GM21360 (cell line): Measurements from ENCODE around the gene LAIR1.
"Not testable (repeated sequence)": the region's sequence is repeated elsewhere in the genome, so short reads cannot be mapped to it uniquely, and the experiment has no call there.

Source experiments
- ATAC-seq: cut with Tn5 transposase; IDR thresholded peaks from one replicate; pipeline ENCODE4 v1.9.1; 2021; ENCODE audit warnings: mild to moderate bottlenecking, moderate library complexity; ENCODE audit not compliant: unreplicated experiment

The LAIR1 gene

DNA sequence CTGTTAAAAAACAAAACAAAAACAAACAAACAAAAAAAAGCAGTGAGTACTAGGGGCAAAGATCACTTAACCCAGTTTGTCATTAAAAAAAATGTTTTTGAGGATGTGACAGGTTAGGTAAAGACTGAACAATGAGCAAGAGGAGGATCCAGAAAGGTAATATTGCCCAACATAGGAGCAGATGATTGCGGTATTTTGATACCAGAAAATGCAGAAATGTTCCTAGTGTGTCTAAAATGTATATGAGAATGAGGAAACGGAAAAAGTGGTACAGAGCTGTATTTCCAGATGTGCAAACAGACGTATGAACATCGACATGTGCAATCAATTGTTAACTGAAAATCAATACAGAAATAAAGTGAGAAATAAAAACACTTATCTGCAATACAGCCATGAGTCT lies 20.9 kb downstream of the LAIR1 start:
- ATAC-seq, result no peak

DNA sequence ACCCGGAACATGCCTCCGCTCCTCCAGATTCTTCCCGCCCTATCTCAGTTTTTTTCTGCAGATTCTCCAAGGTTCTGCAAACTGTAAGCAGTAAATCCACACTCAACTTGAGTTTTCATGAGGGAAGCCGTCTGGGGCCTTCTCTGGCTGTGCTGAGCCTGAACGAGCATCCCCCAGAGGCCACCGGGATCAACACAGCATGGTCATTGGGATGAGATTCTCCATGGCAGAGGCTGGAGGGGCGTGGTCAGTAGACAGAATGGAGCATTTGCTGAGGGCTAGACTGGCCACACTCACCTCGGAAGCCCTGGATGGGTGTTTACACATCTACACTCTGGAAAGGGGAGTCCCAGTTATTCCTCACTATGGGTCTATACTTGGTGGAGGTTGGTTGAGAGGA lies 23.4 kb downstream of the LAIR1 start:
- ATAC-seq, result no peak

DNA sequence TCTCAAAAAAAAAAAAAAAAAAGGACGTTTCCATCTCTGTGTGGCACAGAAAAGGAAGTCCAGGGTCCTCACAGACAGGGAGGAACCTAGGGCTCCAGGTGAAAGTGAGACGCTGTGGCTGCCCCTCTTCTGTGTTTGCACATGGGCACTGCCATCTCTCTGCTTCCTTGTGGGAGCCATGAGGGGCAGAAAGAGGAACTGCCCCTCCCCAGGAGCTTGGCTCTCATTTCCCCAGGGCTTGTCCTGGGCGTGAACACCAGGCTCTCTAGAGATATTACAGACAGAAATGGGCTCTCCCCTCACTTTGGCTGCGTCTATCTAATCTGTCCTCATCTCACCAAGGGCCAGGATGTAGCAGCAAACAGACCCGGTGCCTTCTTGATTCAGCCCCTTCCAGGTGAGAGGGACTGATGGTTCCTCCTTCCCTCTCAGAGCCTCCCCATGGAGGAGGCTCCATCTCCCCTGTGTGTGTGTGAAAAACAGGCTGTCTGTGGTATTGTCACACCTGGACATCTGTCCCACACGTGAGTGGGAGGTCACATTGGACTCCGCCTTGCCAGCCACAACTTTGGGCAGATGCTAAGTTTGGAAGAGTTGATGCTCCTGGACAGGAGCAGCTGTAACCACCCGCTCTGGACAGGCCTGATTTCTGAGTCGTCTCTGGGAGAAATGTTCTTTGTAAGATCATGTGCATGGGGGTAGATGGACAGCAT lies 24.9 kb downstream of the LAIR1 start:
- no peak for ATAC-seq

DNA sequence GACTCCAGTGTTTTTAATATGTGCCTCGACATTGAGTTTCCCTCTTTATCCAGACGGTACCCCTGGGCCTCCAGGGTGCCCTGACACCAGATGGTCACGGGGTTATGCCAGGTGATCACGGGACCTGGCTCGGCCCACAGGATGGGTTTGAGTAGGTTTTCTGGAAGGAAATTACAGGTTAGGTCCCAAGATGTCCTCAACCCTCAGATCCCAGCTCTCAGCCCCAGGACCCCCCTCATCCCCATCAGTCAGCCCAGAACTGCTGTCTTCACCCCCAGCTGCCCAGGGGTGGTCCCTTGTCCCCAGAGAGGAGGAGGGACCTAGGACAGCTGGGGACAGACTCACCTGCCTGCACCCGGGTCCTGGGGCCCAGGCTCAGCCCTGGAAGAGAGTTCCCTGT lies 26.2 kb downstream of the LAIR1 start:
- ATAC-seq, result no peak

DNA sequence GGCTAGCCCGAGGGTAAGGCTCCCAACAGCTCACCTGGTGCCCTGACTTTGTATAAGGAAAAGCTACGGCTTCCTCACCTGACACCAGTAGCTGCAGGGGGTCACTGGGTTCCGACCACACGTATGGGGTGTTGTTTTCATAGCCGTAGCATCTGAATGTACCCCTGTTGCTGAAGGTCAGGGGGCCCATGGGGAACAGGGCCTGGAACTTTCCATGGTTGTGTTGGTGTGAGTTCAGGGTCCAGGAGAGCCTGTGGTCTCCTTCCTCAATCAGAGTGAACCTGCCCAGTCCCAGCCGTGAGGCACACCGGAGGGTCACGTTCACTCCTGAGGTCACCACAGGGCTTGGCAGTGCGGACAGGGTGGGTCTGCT lies 26.9 kb downstream of the LAIR1 start:
- ATAC-seq, result no peak

DNA sequence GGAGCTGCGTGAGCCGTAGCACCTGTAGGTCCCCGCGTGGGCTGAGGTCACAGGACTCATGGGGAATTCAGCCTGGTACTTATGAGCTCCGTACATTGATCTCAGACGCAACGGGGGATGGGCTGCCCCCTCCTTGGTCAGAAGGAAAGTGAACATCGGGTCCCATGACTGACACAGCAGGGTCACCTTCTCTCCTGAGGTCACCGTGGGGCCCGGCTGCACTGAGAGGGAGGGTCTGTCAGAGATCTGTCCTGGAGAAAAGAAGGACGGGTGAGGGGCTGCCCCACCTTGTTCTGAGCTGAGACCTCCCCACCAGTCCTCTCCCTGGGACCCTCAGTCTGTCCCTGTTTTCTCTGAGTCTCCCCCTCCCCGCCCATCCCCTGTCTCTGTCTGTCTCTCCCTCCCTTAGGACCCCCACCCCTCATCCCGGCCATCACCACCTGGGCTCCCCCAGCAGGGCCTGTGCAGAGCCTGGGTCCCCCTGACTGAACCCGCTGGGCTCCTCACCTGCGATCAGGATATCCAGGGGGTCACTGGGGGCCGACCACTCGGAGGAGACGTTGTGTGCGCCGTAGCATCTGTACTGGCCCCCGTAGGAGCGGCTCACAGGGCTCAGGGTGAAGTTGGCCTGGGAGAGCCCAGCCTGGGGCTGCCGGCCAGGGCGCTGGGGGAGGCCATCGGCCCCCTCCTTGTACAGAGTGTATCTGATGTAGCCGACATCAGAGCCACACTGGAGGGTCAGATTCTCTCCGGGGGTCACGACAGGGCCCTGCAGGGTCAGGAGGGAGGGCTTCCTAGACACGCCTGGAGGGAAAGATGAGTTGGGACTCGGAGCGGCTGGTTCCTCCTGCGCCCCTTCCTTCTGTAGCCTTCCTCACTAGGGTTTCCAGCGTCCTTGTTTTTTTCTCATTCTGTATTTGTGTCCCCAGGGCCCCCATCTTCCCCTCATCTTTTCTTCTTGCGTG lies 27.6 kb downstream of the LAIR1 start:
- no peak for ATAC-seq

DNA sequence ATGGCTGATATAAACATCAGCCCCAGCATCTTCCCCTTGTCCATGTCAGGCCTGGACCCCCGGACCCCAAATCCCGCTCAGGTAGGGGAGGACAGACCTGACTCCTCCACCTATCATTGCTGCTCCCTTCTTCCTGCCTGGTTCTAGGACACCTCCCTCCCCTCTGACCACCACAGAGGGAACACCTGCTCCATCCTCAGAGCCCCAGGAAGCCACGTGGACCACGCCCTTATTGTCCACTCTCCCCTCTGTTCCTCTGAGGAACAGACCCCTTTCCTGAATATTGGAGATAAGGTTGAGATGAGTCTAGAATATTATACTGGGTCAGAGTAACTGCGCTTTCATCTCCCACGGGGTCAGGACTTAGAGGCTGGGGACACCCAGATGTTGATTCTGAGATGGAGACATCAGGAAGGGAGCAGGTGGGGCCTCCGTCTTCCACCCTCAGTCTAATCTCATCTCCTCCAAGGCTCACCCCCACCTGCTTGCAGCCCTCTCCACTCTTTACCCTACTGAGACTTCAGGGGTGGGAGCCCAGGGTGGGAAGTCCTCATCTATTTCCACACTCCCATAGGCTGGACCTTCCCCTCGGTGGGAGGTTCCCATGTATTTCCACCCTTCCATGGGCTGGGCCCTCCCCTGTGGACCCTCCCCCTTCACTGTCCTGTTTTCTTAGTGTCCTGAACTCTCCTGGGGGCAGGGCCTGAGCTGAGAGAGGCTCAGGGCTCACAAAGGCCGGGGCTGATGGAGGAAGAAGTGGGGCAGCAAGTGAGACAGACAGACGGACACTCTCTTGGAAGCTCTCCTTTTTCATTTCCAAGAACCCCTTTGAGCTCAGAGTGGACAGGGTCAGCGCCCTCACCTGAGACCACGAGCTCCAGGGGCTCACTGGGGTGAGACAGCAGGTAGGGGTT lies 28.5 kb downstream of the LAIR1 start:
- ATAC-seq, result no peak

DNA sequence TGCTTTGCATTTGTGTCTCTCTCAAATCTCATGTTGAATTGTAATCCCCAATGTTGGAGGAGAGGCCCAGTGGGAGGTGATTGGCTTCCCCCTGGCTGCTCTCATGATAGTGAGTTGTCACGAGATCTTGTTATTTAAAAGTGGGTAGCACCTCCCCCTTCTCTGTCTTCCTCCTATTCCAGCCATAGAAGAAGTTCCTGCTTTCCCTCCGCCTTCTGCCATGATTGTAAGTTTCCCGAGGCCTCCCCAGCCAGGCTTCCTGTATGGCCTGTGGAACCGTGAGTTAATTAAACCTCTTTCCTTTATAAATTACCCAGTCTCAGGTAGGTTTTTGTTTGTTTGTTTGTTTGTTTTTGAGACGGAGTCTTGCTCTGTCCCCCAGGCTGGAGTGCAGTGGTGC lies 29.6 kb downstream of the LAIR1 start:
- ATAC-seq, result no peak

DNA sequence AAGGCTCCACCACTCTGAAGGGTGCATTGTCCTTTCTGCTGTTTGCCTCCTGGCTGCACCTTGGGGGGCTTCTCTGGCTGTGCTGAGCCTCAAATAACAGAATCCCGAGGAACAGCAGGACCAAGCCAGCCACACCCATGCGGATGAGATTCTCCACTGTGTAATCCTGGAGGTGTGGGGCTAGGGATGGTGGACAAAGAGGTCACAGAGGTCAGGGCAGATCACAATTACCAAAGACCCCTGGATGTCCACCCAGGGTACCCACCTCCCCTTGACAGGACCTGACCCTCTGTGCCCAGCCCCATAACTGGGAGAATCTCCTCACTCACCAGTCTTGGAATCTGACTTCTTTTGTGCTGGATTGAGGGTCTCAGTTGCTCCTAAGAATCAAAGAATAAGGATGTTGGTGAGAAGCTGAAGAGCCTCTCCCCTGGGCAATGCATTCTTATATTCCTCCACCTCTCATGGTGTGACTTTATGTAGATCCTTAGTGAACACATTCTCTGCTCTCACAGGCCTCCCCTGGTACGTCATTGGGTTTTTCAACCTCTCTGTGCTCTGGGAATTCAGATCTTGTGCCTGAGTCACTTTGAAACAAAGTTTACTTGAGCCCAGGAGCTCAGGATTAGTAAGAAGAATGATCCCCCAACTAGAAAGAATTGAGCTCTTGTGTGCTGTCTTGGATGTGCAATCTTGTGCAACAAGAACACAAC lies 31.0 kb downstream of the LAIR1 start:
- no peak for ATAC-seq

DNA sequence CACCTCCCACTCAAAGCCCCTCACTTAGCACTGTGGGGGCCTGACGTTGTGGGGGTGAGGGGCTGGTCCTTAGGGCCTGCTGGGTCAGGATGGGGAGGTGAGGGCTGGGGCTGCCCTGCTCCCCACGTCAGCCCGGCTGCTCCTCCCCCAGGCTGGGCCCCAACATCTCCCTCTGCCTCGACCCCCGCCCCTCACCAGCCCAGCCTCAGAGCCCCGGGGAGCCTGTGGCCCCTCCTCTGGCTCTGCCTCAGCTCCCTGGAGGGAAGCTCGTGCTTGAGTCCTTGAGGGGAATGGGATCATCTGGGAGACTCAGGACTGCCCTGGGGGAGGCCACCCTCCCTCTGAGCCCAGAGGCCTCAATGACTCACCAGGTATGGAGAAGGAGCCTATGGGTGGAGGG lies 32.6 kb downstream of the LAIR1 start:
- ATAC-seq, result no peak

DNA sequence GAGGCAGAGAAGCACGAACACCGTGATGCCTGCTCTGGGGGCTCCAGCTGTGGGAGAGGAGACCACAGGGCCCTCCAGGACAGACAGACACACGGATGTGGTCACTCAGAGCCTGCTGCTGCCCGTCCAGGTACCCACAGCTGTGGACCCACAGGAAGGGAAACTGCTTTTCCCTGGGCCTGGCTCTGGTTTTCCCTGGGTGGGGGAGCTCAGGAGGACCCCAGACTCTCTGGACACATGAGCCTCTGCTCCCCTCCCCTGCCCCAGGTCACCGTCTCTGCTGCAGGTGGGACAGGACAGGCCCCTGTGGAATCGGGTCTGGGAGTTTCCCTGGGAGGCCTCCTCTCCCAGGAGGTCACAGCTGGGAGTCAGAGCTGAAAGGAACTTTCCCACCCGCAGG lies 33.1 kb downstream of the LAIR1 start:
- ATAC-seq, result no peak

DNA sequence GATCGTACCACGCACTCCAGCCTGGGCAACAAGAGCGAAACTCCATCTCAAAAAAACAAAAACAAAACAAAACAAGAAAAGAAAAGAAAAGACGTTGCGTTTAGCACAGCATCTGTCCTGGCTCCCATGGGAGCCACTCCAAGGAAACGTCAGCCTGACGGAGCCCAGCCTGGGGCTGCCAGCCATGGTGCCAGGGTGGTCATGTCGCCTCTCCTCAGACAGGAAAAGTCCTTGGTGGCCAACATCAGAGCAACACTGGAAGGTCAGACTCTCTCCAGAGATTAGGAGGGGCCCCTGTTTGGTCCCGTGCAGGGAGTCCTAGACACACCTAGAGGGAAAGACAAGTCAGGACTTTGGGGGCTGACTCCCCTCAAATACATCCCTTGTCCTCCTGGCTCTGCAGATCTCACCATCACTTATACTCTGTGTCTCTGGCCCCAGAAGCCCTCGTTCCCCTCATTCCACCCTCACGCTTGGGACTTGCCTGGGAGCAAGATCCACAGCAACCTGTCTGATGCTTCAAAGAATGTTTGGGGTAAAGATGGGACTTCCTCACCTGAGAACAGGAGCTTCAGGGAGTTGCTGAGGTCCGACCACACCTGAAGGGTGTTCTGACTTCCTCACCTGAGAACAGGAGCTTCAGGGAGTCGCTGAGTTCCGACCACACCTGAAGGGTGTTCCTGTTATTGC lies 35.1 kb downstream of the LAIR1 start:
- no peak for ATAC-seq

DNA sequence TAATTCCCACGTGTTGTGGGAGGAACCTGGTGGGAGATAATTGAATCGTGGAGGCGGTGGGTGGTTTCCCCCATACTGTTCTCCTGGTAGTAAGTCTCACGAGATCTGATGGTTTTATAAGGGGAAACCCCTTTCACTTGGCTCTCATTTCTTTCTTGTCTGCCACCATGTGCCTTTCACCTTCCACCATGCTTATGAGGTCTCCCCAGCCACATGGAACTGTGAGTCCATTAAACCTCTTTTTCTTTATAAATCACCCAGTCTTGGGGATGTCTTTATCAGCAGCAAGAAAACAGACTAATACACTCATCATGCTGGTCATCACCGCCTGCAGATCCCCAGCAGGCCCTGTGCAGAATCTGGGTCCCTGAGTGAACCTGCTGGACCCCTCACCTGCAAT lies 36.0 kb downstream of the LAIR1 start:
- ATAC-seq, result not testable (repeated sequence)

DNA sequence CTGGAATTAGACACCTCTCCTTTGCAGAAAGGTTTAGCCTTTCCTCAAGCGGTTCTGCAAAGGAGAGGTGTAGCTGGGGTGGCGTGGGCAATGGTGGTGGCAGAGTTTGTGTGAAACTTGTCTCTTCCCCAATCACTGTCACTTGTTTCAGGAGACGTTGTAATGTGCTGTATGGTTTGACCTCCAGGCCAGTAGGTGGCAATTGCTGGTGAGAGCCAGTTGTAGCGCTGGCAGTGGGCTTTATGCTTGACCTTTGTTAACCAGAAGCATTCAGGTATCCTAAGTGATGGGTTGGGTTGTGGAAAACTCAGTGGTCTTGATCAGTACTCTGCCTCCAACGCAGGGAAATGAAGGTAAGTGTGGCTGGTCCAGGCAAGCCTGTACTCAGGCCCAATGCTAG lies 39.1 kb downstream of the LAIR1 start:
- no peak for ATAC-seq

DNA sequence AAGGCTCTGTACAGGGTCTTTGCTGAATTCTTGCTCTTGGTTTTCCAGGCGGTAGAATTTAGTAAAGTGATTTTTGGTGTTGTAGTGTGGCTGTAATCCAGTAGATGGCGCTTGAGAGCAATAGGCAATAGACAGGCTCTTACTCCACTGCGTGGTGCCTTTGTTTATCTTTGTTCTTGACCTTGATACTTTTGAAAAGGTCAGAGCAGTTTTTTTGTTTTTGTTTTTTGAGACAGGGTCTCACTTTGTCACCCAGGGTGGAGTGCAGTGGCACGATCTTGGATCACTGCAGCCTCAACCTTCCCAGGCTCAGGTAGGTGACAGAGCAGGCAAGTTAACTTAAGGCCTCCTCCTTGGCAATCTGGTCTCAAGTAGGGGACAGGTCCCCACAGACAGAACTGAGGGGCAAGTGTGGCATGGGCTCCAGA lies 39.5 kb downstream of the LAIR1 start:
- ATAC-seq, result no peak

DNA sequence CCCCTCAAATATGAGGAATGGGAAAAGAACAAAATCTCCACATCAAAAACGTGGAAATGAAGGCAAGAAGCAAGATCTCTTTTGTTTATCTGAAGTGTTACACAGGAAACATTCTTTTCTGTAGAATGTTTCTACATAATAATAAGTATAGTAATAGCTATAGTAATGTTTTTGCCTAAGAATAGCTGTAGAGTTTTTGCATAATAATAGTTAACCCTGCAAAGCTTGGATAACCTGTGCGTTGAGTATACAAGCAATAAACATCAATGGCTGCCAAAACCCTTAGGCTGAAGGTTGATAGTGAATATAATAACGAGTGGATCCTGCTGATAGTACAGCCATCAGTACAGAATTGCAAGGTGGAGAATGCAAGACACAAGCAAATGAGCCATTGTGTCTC lies 40.7 kb downstream of the LAIR1 start:
- no peak for ATAC-seq

DNA sequence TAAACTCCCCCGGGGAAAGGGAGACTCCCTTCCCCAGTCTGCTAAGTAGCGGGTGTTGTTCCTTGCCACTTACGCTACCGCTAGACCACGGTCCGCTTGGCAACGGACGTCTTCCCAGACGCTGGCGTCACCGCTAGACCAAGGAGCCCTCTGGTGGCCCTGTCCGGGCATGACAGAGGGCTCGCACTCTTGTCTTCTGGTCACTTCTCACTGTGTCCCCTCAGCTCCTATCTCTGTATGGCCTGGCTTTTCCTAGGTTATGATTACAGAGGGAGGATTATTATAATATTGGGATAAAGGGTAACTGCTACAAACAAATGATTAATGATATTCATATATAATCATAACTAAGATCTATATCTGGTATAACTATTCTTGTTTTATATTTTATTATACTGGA lies 41.8 kb downstream of the LAIR1 start:
- not testable (repeated sequence) for ATAC-seq

DNA sequence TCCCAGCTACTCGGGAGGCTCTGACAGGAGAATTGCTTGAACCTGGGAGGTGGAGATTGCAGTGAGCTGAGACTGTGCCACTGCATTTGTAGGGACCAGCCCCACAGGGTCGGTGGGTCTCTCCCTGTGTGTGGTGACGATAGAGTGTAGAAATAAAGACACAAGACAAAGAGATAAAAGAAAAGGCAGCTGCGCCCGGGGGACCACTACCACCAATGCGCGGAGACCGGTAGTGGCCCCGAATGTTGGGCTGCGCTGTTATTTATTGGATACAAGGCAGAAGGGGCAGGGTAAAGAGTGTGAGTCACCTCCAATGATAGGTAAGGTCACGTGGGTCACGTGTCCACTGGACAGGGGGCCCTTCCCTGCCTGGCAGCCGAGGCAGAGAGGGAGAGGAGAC lies 42.4 kb downstream of the LAIR1 start:
- not testable (repeated sequence) for ATAC-seq

DNA sequence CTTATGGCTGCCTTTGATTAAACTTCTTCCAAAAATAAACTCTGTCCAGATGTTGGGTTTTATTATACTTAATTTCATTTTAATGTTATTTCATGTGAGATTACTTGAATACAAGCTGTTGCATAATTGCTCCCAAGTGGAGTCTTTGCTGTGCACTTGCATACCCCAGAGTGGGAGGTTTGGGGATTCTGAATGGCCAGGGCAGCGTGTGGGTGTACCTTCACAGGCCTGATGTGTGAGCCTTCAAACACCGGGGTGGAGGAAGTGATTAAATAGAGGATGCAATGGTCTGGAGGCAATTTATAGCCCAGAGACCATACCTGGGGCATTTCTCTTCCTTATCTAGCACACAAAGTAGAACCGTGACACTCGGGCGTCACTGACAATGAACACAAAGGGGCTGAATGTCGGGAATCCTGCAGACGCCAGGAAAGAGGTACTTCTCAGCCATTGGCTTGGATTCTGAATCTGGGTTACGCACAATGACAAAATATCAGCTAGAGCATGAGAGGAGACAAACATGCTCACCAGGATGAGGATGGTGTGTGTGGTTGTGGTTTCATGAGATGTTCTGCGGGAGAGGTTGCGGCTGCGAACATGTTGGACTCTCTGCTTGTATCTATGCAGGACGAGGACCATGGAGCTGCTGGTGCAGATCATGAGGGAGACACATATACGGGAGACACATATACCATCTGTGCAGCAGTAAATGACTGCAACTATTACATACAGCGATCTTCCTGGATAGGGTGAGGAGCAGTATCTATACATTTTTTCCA lies 44.6 kb downstream of the LAIR1 start:
- no peak for ATAC-seq
